SU-DHL-6 (cell line): ENCODE results near the gene SUMF1.

Source experiments
- EZH2phosphoT487 ChIP-seq: fragments of 200-600 bp; sonication (generic), shearing (Covaris generic); conservative IDR thresholded peaks from 2 replicates; pipeline ENCODE4 v1.6.1; 2018; ENCODE audit warnings: mild to moderate bottlenecking, antibody characterized with exemption, low read length, moderate library complexity, mixed read lengths
- TF ChIP-seq, protein P1 (sequence below): fragments of 200-600 bp; sonication (generic); IDR thresholded peaks from one replicate; pipeline ENCODE4 v1.5.1; 2017; ENCODE audit warnings: antibody characterized with exemption, mild to moderate bottlenecking, low read length, moderate library complexity; ENCODE audit not compliant: insufficient read depth, poor library complexity, severe bottlenecking

DNA sequence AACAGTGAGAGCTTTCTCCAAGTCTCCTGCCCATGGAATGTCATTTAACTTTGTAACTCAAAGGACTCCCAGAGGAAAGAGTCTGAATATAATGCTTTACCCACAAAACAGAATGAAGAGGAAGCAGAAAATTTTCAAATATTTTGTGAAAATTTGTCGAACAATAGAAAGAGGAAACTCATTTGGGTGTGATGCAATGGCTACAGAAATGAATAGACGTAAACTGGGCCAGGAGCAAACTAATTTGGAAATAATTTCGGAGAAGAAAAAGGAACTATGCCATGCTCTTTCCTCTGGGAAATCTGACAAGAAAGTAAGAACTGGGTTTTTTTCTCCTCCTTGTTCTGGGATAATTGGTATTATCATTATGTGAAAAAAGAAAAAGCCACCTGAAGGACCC, 11.2 kb upstream of the SUMF1 start:
- TF ChIP-seq, protein P1, sequence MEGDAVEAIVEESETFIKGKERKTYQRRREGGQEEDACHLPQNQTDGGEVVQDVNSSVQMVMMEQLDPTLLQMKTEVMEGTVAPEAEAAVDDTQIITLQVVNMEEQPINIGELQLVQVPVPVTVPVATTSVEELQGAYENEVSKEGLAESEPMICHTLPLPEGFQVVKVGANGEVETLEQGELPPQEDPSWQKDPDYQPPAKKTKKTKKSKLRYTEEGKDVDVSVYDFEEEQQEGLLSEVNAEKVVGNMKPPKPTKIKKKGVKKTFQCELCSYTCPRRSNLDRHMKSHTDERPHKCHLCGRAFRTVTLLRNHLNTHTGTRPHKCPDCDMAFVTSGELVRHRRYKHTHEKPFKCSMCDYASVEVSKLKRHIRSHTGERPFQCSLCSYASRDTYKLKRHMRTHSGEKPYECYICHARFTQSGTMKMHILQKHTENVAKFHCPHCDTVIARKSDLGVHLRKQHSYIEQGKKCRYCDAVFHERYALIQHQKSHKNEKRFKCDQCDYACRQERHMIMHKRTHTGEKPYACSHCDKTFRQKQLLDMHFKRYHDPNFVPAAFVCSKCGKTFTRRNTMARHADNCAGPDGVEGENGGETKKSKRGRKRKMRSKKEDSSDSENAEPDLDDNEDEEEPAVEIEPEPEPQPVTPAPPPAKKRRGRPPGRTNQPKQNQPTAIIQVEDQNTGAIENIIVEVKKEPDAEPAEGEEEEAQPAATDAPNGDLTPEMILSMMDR, result no peak
- TF ChIP-seq EZH2phosphoT487, result no peak
